ENCODE data around the gene FA2H. TPM values are rescaled to one million over a fixed set of nuclear protein-coding genes. Genes with fewer than 3 reads are reported as not detected.

Gene FA2H
- total and polyA plus RNA-seq, 2 of the 13 experiments (the other 11 are each of a cell fraction or from before 2014, with no cell fraction given): 0.20 TPM; not detected in 1

- TF ChIP-seq, protein P1, sequence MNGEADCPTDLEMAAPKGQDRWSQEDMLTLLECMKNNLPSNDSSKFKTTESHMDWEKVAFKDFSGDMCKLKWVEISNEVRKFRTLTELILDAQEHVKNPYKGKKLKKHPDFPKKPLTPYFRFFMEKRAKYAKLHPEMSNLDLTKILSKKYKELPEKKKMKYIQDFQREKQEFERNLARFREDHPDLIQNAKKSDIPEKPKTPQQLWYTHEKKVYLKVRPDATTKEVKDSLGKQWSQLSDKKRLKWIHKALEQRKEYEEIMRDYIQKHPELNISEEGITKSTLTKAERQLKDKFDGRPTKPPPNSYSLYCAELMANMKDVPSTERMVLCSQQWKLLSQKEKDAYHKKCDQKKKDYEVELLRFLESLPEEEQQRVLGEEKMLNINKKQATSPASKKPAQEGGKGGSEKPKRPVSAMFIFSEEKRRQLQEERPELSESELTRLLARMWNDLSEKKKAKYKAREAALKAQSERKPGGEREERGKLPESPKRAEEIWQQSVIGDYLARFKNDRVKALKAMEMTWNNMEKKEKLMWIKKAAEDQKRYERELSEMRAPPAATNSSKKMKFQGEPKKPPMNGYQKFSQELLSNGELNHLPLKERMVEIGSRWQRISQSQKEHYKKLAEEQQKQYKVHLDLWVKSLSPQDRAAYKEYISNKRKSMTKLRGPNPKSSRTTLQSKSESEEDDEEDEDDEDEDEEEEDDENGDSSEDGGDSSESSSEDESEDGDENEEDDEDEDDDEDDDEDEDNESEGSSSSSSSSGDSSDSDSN (CRISPR knock-in tag; IDR thresholded peaks at IDR 0.05): peak; percentile 90
- TF ChIP-seq, protein P2, sequence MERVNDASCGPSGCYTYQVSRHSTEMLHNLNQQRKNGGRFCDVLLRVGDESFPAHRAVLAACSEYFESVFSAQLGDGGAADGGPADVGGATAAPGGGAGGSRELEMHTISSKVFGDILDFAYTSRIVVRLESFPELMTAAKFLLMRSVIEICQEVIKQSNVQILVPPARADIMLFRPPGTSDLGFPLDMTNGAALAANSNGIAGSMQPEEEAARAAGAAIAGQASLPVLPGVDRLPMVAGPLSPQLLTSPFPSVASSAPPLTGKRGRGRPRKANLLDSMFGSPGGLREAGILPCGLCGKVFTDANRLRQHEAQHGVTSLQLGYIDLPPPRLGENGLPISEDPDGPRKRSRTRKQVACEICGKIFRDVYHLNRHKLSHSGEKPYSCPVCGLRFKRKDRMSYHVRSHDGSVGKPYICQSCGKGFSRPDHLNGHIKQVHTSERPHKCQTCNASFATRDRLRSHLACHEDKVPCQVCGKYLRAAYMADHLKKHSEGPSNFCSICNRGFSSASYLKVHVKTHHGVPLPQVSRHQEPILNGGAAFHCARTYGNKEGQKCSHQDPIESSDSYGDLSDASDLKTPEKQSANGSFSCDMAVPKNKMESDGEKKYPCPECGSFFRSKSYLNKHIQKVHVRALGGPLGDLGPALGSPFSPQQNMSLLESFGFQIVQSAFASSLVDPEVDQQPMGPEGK (CRISPR knock-in tag; IDR thresholded peaks at IDR 0.05): peak; percentile 73
- TF ChIP-seq RCOR2 (CRISPR knock-in tag; IDR thresholded peaks at IDR 0.05) (no peak), CBX5 (CRISPR knock-in tag; IDR thresholded peaks at IDR 0.05; ENCODE audit: borderline replicate concordance) (peak; percentile 93; the same call in 1 of the 2 replicates), JUNB (CRISPR knock-in tag; IDR thresholded peaks at IDR 0.05; ENCODE audit: borderline replicate concordance) (no peak), NCOA1 (CRISPR knock-in tag; IDR thresholded peaks at IDR 0.05) (no peak), ZNF232 (CRISPR knock-in tag; IDR thresholded peaks at IDR 0.05; ENCODE audit: borderline replicate concordance) (peak; percentile 74; the same call in 1 of the 2 replicates), ETV5 (CRISPR knock-in tag; IDR thresholded peaks at IDR 0.05; ENCODE audit: borderline replicate concordance) (peak; percentile 64), ZNF784 (CRISPR knock-in tag; IDR thresholded peaks at IDR 0.05; ENCODE audit: borderline replicate concordance) (no peak), TERF1 (CRISPR knock-in tag; IDR thresholded peaks at IDR 0.05) (no peak), PPARG (CRISPR knock-in tag; conservative IDR thresholded peaks at IDR 0.05) (peak; percentile 66; the same call in 1 of the 2 replicates), MLX (CRISPR knock-in tag; IDR thresholded peaks at IDR 0.05) (no peak; the same call in 1 of the 2 replicates), ZFP62 (CRISPR knock-in tag; IDR thresholded peaks at IDR 0.05) (no peak), TRIM22 (IDR thresholded peaks at IDR 0.05) (no peak), ZNF282 (IDR thresholded peaks at IDR 0.05; ENCODE audit: partially characterized antibody) (no peak)
- TF ChIP-seq, protein P3, sequence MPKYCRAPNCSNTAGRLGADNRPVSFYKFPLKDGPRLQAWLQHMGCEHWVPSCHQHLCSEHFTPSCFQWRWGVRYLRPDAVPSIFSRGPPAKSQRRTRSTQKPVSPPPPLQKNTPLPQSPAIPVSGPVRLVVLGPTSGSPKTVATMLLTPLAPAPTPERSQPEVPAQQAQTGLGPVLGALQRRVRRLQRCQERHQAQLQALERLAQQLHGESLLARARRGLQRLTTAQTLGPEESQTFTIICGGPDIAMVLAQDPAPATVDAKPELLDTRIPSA (CRISPR knock-in tag; IDR thresholded peaks at IDR 0.05; ENCODE audit: borderline replicate concordance): no peak
- TF ChIP-seq, protein P4, sequence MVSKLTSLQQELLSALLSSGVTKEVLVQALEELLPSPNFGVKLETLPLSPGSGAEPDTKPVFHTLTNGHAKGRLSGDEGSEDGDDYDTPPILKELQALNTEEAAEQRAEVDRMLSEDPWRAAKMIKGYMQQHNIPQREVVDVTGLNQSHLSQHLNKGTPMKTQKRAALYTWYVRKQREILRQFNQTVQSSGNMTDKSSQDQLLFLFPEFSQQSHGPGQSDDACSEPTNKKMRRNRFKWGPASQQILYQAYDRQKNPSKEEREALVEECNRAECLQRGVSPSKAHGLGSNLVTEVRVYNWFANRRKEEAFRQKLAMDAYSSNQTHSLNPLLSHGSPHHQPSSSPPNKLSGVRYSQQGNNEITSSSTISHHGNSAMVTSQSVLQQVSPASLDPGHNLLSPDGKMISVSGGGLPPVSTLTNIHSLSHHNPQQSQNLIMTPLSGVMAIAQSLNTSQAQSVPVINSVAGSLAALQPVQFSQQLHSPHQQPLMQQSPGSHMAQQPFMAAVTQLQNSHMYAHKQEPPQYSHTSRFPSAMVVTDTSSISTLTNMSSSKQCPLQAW (CRISPR knock-in tag; IDR thresholded peaks at IDR 0.05): peak; percentile 87; the same call in 1 of the 2 replicates
Measured at GRCh38 chr16:74813109-74813641, 38.6 kb upstream of the FA2H start (continued).
